Activated naive CD4-positive, alpha-beta T cell treated with anti-CD3 and anti-CD28 coated beads for 36 hours (primary cell): Measurements from ENCODE around the gene CABLES1. TPM values are rescaled to one million over a fixed set of nuclear protein-coding genes. Genes with fewer than 3 reads are reported as not detected.

Experiments used
- CTCF ChIA-PET: fragments of 350-600 bp; sonication (Branson Sonifier 250); formaldehyde crosslinking; loops from one replicate; lab custom pipeline; 2021; ENCODE audit warnings: antibody characterized with exemption; lab: Charles Lee
- DNase-seq: peaks from one replicate; pipeline ENCODE4 v3.0.0-alpha.2; 2020
- H3K27ac Mint-ChIP-seq: one replicate; pipeline ENCODE4 v1.8.0; 2021; ENCODE audit warnings: mild to moderate bottlenecking, mixed read lengths
- H3K27me3 Mint-ChIP-seq: one replicate; pipeline ENCODE4 v1.8.0; 2021; ENCODE audit warnings: low read depth, mixed read lengths
- H3K36me3 Mint-ChIP-seq: one replicate; pipeline ENCODE4 v1.8.0; 2021; ENCODE audit warnings: low read depth, mixed read lengths
- H3K4me1 Mint-ChIP-seq: one replicate; pipeline ENCODE4 v1.8.0; 2021; ENCODE audit warnings: low read depth, mixed read lengths
- H3K4me3 Mint-ChIP-seq: one replicate; pipeline ENCODE4 v1.8.0; 2021; ENCODE audit warnings: mild to moderate bottlenecking, moderate library complexity, mixed read lengths
- H3K9me3 Mint-ChIP-seq: one replicate; pipeline ENCODE4 v1.8.0; 2021; ENCODE audit warnings: mixed read lengths
- intact Hi-C: fragments of 100-400 bp; cut with micrococcal nuclease; formaldehyde crosslinking; loops from one replicate; pipeline ENCODE4 v1.15.1; 2023
- total RNA-seq, 2 experiments: library from RNA; stranded (reverse); gene quantifications; one replicate each; pipeline ENCODE4 v1.2.3, GENCODE V29; 2021

The CABLES1 gene
- total RNA-seq, 2 experiments from 2014 or later, result 0.12 to 0.38 TPM

- Mint-ChIP-seq H3K36me3 (no peaks in the 10 kb centered on the region), H3K4me3 (no peak overlapping the region), H3K27ac (no peak overlapping the region), H3K27me3 (no peaks in the 10 kb centered on the region), H3K9me3 (no peaks in the 10 kb centered on the region), H3K4me1 (no peaks in the 10 kb centered on the region)
- intact Hi-C loops, result no loop called here
- CTCF ChIA-PET, result no interaction called here
- no peak for DNase-seq
These were observed 28.7 kb downstream of the CABLES1 start for GRCh38 chr18:23163786-23164533.

GRCh38 chr18:23165271-23166068 lies 30.2 kb downstream of the CABLES1 start:
- no peaks in the 10 kb centered on the region for H3K4me1 Mint-ChIP-seq
- no peak for DNase-seq
- H3K27ac Mint-ChIP-seq, result no peak overlapping the region
- no peaks in the 10 kb centered on the region for H3K36me3 Mint-ChIP-seq
- H3K9me3 Mint-ChIP-seq, result no peaks in the 10 kb centered on the region
- no peak overlapping the region for H3K4me3 Mint-ChIP-seq
- CTCF ChIA-PET, result interaction anchor here (1.2 kb wide), 1 partner anchor 246 kb away, joined by 3 read pairs; no protein-coding TSS in a partner anchor
- no peaks in the 10 kb centered on the region for H3K27me3 Mint-ChIP-seq
- intact Hi-C loops, result no loop called here

GRCh38 chr18:23166891-23167541 lies 31.7 kb downstream of the CABLES1 start:
- CTCF ChIA-PET, result interaction anchor here (0.7 kb wide), 1 partner anchor 37 kb away, joined by 4 read pairs; no protein-coding TSS in a partner anchor
- Mint-ChIP-seq H3K9me3 (no peaks in the 10 kb centered on the region), H3K36me3 (no peaks in the 10 kb centered on the region), H3K27ac (no peak overlapping the region), H3K4me1 (no peaks in the 10 kb centered on the region), H3K4me3 (no peak overlapping the region), H3K27me3 (no peaks in the 10 kb centered on the region)
- no peak for DNase-seq
- intact Hi-C loops, result no loop called here

- no peak overlapping the region for H3K4me3 Mint-ChIP-seq
- CTCF ChIA-PET, result no interaction called here
- no peaks in the 10 kb centered on the region for H3K4me1 Mint-ChIP-seq
These were observed 34.4 kb downstream of the CABLES1 start for GRCh38 chr18:23169673-23170044.

GRCh38 chr18:23170137-23170536 lies 34.9 kb downstream of the CABLES1 start:
- no peaks in the 10 kb centered on the region for H3K9me3 Mint-ChIP-seq
- H3K4me3 Mint-ChIP-seq, result no peak overlapping the region
- no peak overlapping the region for H3K27ac Mint-ChIP-seq
- H3K27me3 Mint-ChIP-seq, result peaks cover 2% of the 10 kb centered on the region
- DNase-seq, result no peak
- intact Hi-C loops, result no loop called here
- CTCF ChIA-PET, result no interaction called here
- H3K4me1 Mint-ChIP-seq, result no peaks in the 10 kb centered on the region
- H3K36me3 Mint-ChIP-seq, result no peaks in the 10 kb centered on the region

More at GRCh38 chr18:23169673-23170044, 34.4 kb downstream of the CABLES1 start:
- Mint-ChIP-seq H3K27ac (no peak overlapping the region), H3K27me3 (peaks cover 2% of the 10 kb centered on the region), H3K36me3 (no peaks in the 10 kb centered on the region), H3K9me3 (no peaks in the 10 kb centered on the region)
- intact Hi-C loops, result no loop called here
- no peak for DNase-seq

- Mint-ChIP-seq H3K27ac (no peak overlapping the region), H3K36me3 (no peaks in the 10 kb centered on the region), H3K27me3 (peaks cover 2% of the 10 kb centered on the region), H3K9me3 (no peaks in the 10 kb centered on the region), H3K4me1 (no peaks in the 10 kb centered on the region), H3K4me3 (no peak overlapping the region)
- no peak for DNase-seq
- CTCF ChIA-PET, result interaction anchor here (0.7 kb wide), 1 partner anchor 284 kb away, joined by 3 read pairs; no protein-coding TSS in a partner anchor
- intact Hi-C loops, result no loop called here
These were observed 36.4 kb downstream of the CABLES1 start for GRCh38 chr18:23171581-23172156.

GRCh38 chr18:23172591-23173380 lies 37.5 kb downstream of the CABLES1 start:
- Mint-ChIP-seq H3K4me1 (no peaks in the 10 kb centered on the region), H3K4me3 (no peak overlapping the region), H3K27ac (no peak overlapping the region), H3K27me3 (peaks cover 2% of the 10 kb centered on the region), H3K36me3 (no peaks in the 10 kb centered on the region), H3K9me3 (no peaks in the 10 kb centered on the region)
- CTCF ChIA-PET, result interaction anchor here (0.6 to 1.1 kb wide), 2 partner anchors 10 to 54 kb away, joined by 3 read pairs; no protein-coding TSS in a partner anchor
- intact Hi-C loops, result no loop called here
- DNase-seq, result no peak

- no peak overlapping the region for H3K27ac Mint-ChIP-seq
- DNase-seq, result no peak
These were observed 38.6 kb downstream of the CABLES1 start for GRCh38 chr18:23173912-23174311.

GRCh38 chr18:23176701-23177432 lies 41.6 kb downstream of the CABLES1 start:
- peaks cover 2% of the 10 kb centered on the region for H3K27me3 Mint-ChIP-seq
- intact Hi-C loops, result no loop called here
- CTCF ChIA-PET, result interaction anchor here (0.6 kb wide), 1 partner anchor 29 kb away, joined by 3 read pairs; no protein-coding TSS in a partner anchor
- H3K27ac Mint-ChIP-seq, result no peak overlapping the region
- DNase-seq, result no peak
- no peaks in the 10 kb centered on the region for H3K9me3 Mint-ChIP-seq
- no peaks in the 10 kb centered on the region for H3K36me3 Mint-ChIP-seq
- H3K4me1 Mint-ChIP-seq, result no peaks in the 10 kb centered on the region
- H3K4me3 Mint-ChIP-seq, result no peak overlapping the region

More at GRCh38 chr18:23173912-23174311, 38.6 kb downstream of the CABLES1 start:
- intact Hi-C loops, result no loop called here
- Mint-ChIP-seq H3K4me3 (no peak overlapping the region), H3K27me3 (peaks cover 2% of the 10 kb centered on the region), H3K9me3 (no peaks in the 10 kb centered on the region), H3K4me1 (no peaks in the 10 kb centered on the region), H3K36me3 (no peaks in the 10 kb centered on the region)
- CTCF ChIA-PET, result interaction anchor here (1.1 kb wide), 1 partner anchor 8 kb away, joined by 3 read pairs; no protein-coding TSS in a partner anchor

GRCh38 chr18:23177433-23178072 lies 42.3 kb downstream of the CABLES1 start:
- H3K36me3 Mint-ChIP-seq, result no peaks in the 10 kb centered on the region
- no peak for DNase-seq
- H3K27me3 Mint-ChIP-seq, result peaks cover 2% of the 10 kb centered on the region
- intact Hi-C loops, result no loop called here
- H3K4me3 Mint-ChIP-seq, result no peak overlapping the region
- H3K4me1 Mint-ChIP-seq, result no peaks in the 10 kb centered on the region
- no peaks in the 10 kb centered on the region for H3K9me3 Mint-ChIP-seq
- CTCF ChIA-PET, result no interaction called here
- no peak overlapping the region for H3K27ac Mint-ChIP-seq
